Retina (tissue), 1 donor: Measurements from ENCODE around the gene TPTE.
"Not testable (repeated sequence)": the region's sequence is repeated elsewhere in the genome, so short reads cannot be mapped to it uniquely, and the experiment has no call there.

Experiments used
- DNase-seq: peaks from one replicate; pipeline ENCODE4 v3.0.0-alpha.2; 2016

The TPTE gene

DNA sequence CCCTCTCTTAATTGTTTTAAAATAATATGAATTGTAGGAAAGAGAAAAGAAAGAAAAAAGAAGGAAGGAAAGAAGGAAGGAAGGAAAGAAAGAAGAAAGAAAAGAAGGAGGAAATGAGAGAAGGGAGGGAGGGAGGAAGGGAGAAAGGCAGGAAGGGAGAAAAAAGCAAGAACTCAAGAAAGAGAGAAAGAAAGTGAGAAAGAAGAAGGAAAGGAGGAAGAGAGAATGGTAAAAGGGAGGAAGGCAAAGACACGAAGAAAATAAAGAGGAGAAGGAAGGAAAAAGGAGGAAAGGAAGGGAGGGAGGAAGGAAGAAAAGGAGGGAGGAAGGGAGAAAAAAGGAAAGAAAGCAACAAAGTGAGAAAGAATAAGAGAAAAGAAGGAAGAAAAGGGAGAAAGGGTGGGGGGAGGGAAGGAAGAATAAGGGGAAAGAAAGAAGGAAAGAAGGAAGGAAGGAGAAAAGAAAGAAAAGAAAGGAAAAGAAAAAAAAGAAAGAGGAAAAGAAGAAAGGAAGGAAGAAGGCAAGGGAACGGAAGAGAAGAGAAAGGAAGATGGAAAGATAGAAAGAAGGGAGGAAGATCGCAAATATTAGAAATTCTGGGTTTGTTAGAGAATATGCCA, 95.9 kb downstream of the TPTE start:
- not testable (repeated sequence) for DNase-seq

DNA sequence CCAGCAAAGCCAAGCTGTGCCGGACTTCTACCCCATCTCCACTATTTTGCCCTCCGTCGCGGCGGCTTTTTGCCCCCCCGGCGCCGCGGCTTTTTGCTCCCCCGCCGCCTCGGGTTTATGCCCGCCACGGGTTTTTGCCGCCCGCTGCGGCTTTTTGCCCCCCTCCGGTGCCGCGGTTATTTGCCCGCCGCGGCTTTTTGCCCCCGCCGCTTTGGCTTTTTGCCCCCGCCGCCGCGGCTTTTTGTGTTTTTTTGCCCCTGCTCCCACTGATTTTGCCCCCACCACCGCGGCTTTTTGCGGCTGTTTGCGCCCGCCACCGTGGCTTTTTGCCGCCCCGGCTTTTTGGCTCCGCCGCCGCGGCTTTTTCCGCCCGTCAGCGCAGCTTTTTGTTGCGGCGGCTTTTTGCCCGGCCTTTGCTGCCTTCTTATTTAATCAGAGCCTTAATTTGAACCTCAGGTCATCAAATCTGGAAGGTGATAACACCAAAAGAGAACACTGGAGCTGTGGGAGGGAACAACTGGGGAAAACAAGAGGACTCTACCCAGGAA, 106.0 kb downstream of the TPTE start:
- DNase-seq: no peak

DNA sequence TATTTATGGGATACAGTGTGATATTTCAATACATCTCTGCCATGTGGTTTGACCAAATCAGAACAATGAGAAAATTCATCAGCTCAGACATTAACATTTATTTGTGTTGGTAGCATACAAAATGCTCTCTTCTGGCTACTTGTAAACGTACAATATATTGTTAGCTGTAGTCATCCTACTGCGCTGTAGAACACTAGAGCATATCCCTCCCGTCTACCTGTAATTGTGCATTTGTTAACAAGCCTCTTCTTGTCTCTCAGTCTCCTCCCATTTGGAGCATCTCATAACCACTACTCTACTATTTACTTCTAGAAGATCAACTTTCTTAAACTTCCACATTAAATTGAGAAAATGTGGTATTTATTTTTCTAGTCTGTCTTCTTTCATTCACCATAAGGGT, 107.9 kb downstream of the TPTE start:
- DNase-seq: not testable (repeated sequence)

DNA sequence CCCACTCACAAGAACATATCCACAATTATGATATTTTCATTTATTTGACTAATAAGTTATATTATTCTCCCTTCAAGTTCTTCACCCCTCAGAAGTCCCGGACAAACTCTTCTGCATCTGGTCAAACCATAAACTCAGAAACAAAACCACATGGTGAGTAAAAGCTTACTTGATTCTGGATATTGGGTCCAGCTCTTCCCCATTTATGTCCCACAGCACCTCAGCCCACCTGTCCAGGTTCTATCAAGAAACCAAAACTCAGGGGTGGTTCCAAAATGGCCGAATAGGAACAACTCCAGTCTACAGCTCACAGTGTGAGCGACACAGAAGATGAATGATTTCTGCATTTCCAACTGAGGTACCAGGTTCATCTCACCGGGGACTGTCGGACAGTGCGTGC, 109.4 kb downstream of the TPTE start:
- DNase-seq: not testable (repeated sequence)

DNA sequence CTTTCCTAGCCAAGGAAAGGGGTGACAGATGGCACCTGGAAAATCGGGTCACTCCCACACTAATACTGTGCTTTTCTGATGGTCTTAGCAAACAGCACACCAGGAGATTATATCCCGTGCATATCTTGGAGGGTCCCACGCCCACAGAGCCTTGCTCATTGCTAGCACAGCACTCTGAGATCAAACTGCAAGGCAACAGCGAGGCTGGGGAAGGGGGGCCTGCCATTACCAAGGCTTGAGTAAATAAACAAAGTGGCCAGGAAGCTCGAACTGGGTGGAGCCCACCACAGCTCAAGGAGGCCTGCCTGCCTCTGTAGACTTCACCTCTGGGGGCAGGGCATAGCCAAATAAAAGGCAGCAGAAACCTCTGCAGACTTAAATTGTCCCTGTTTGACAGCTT, 109.9 kb downstream of the TPTE start:
- DNase-seq: not testable (repeated sequence)

DNA sequence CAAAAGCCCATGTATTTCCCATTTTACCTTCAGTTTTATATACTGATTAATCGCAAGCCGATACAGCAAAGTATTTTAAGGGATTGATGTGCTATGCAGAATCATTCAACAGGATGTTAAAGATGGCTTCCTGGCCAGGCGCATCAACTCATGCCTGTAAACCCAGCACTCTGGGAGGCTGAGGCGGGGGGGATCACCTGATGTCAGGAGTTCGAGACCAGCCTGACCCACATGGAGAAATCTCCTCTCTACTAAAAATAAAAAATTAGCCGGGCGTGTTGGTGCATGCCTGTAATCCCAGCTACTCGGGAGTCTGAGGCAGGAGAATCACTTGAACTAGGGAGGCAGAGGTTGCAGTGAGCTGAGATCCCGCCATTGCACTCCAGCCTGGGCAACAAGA, 116.8 kb downstream of the TPTE start:
- DNase-seq: not testable (repeated sequence)

DNA sequence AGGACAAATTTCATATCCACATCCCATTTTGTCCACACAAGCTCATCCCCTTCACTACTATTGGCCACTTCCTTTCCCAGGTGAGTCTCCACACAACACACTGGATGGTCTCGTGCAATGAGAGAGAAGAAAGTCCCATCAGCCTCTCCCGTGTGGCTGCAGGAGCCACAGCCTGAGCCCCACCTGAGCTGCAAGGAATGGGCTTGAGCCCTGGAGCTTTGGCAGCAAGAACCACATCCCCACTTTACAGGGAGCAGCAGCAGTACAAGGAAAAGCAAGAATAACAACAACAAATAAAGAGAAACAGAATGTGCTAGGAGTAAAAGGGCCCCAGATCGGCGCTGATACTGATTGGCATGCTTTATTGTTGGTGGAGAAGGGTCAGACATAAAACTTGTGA, 117.7 kb downstream of the TPTE start:
- DNase-seq: no peak

DNA sequence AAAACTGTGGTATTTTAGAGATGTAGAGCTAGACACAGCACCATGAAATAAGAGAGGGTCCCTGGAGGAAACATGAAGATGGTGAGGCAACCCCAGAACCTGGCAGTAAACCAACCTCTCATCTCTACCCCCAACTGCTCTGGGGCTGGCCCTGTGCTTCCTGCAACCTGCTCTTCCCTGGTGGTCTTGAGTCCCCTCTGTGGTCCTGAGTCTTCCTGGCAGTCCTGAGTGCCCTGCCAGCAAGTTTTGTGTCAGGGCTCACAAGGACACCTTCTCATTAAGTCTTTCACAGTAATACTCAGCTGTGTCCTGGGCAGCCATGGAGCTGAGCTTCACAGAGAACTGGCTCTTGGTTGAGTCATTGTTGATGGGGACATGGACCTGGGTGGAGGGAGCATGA, 118.4 kb downstream of the TPTE start:
- not testable (repeated sequence) for DNase-seq

DNA sequence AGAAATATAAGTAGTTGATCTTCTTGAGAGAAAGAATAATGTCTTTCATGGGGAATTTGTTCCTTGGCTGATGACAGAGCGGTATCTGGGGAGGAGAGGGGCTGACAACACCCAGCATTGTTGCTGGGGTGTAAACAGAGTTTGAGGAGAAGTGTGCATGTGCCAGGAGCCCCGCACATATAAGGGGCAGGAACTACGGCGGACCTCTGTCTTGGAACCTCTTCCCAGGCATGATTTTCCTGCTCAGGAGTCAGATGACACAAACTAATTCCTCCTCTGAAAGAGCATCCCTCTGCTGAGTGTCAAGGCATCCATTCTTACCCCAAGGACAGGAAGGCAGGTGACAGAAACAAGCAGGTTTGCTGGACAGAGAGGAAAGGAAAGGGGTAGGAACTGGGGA, 119.1 kb downstream of the TPTE start:
- no peak for DNase-seq

DNA sequence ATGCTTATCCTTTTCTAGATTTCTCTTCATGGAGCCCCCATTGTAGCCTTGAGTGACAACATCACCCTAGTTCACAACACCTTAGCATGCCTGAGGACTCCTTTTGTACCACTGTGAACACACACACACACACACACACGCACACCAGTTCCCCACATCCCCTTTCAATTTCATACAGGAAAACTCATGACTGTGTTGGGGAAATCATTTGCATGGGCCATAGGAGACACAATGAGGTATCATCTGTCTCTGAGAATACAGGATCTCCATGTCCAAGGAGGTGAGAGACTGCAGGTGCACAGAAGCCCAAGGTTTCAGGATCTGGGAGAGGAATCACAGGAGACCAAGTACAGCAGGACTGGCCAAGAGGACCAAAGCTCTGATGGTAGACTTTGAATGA, 119.7 kb downstream of the TPTE start:
- DNase-seq: no peak

DNA sequence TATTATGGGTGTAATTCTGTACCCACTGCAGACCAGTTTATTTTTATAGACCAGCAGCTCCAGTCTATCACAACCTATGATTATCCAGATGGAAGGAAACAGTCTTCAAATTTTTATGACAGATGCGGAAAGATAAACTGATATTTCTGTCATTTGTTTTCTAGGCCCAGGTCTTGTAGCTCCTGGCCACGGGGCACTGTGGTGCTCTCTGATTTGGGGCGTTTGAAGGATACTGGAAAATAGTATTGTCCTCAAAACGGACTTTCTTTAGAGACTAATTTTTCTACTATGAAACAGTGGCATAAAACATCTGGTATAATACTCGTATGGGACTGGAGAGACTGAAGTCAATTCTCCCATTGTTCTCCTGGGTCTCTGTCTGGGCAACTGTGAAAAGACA, 124.3 kb downstream of the TPTE start:
- not testable (repeated sequence) for DNase-seq

DNA sequence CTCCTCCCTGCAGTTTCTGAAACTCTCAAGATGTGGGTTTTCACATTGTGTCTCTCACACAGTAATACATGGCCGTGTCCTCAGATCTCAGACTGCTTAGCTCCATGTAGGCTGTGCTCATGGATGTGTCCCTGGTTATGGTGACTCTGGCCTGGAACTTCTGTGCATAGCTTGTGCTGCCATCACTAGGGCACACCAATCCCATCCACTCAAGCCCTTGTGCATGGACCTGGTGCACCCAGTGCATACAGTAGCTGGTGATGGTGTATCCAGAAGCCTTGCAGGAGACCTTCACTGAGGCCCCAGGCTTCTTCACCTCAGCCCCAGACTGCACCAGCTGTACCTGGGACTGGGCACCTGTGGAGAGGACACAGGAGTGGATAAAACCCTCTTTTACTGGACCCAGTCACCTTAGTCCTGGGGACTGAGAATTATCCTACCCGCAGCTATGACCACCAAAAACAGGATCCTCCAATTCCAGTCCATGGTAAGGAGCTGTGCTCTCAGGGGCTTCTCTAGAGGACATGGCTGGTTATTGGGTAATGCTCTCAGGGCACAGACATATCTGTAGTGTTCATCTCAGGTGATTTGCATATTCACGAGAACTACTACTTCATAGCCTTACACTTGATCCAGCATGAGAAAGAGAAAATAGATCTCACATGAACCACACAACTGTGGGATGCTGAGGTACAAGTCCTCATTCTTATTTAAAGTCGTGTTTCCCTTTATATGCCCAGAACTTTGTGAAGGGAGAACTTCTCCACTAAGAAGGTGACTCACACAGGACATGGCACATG, 128.2 kb downstream of the TPTE start:
- DNase-seq: not testable (repeated sequence)

DNA sequence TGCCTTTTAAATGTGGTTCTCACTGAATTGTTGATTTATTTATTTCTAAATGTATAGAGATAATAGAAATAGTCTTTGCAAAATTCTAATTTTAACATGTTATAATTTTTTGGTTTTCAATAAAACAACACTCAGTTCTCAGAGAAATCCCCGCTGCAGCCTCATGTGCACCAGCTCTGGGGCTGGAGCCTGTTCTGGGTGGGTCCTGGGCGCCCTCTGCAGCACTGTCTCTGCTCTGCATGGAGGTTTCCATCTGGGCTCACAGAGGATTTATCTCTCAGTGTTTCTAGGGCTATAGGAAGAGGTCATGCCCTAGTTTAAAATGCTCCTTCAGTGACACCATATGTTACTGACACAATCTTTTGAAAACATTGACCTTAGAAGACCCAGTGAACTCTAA, 128.9 kb downstream of the TPTE start:
- not testable (repeated sequence) for DNase-seq
